MM.1S (cell line): Measurements from ENCODE around the gene CCSER1.

Experiments
- DNase-seq: peaks from one replicate; pipeline ENCODE4 v3.0.0-alpha.2; 2015
- H2AFZ ChIP-seq: fragments of 300-600 bp; sonication (generic); 2 replicates; pipeline ENCODE4 v1.6.0; 2016; ENCODE audit warnings: antibody characterized with exemption, low read length
- H3F3A ChIP-seq: fragments of 300-600 bp; sonication (generic); 2 replicates; pipeline ENCODE4 v1.6.1; 2016; ENCODE audit warnings: mild to moderate bottlenecking, antibody characterized with exemption, low read length, moderate library complexity, mixed read lengths; ENCODE audit not compliant: insufficient read depth
- H3K27ac ChIP-seq: fragments of 300-600 bp; sonication (generic); 2 replicates; pipeline ENCODE4 v1.5.1; 2016; ENCODE audit warnings: mild to moderate bottlenecking, low read length
- H3K27me3 ChIP-seq: fragments of 300-600 bp; sonication (generic); replicated peaks from 2 replicates; pipeline ENCODE4 v1.6.0; 2016; ENCODE audit warnings: low read length; ENCODE audit not compliant: insufficient read depth
- H3K36me3 ChIP-seq: fragments of 300-600 bp; sonication (generic); replicated peaks from 2 replicates; pipeline ENCODE4 v1.6.1; 2016; ENCODE audit warnings: mild to moderate bottlenecking, low read length, mixed read lengths; ENCODE audit not compliant: insufficient read depth
- H3K4me1 ChIP-seq: fragments of 300-600 bp; sonication (generic); 2 replicates; pipeline ENCODE4 v1.6.1; 2016; ENCODE audit warnings: low read length, mixed read lengths
- H3K4me2 ChIP-seq: fragments of 300-600 bp; sonication (generic); 2 replicates; pipeline ENCODE4 v1.6.0; 2016; ENCODE audit warnings: low read depth, low read length
- H3K4me3 ChIP-seq: fragments of 300-600 bp; sonication (generic); 2 replicates; pipeline ENCODE4 v1.5.1; 2016; ENCODE audit warnings: low read length, mixed read lengths
- H3K79me2 ChIP-seq: fragments of 300-600 bp; sonication (generic); 2 replicates; pipeline ENCODE4 v1.6.1; 2016; ENCODE audit warnings: mixed run types, low read length, mixed read lengths
- H3K9ac ChIP-seq: fragments of 300-600 bp; sonication (generic); 2 replicates; pipeline ENCODE4 v1.6.1; 2016; ENCODE audit warnings: low read length, mixed read lengths
- H3K9me2 ChIP-seq: fragments of 300-600 bp; sonication (generic); replicated peaks from 2 replicates; pipeline ENCODE4 v1.6.1; 2016; ENCODE audit warnings: mild to moderate bottlenecking, low read length, mixed read lengths; ENCODE audit not compliant: insufficient read depth
- H3K9me3 ChIP-seq: fragments of 300-600 bp; sonication (generic); replicated peaks from 2 replicates; pipeline ENCODE4 v1.6.1; 2016; ENCODE audit warnings: mild to moderate bottlenecking, low read length, mixed read lengths; ENCODE audit not compliant: insufficient read depth
- H4K20me1 ChIP-seq: fragments of 300-600 bp; sonication (generic); 2 replicates; pipeline ENCODE4 v1.6.1; 2016; ENCODE audit warnings: mild to moderate bottlenecking, low read length, moderate library complexity, mixed read lengths; ENCODE audit not compliant: insufficient read depth
- CTCF ChIP-seq: fragments of 300-600 bp; sonication (generic); IDR thresholded peaks from 2 replicates; pipeline ENCODE4 v1.5.1; 2016; ENCODE audit warnings: antibody characterized with exemption, low read length, mixed read lengths
- EZH2 ChIP-seq: fragments of 300-600 bp; sonication (generic); optimal IDR thresholded peaks from 2 replicates; pipeline ENCODE3; 2017; ENCODE audit warnings: low read depth, mild to moderate bottlenecking, antibody characterized with exemption, low read length, mixed read lengths
- EZH2phosphoT487 ChIP-seq: fragments of 300-600 bp; sonication (generic); IDR thresholded peaks from 2 replicates; pipeline ENCODE4 v1.6.1; 2018; ENCODE audit warnings: antibody characterized with exemption, low read length

The CCSER1 gene

GRCh38 chr4:90994851-90995574, 867.8 kb downstream of the CCSER1 start:
- no peaks in the 10 kb centered on the region for H3K27me3 ChIP-seq
- TF ChIP-seq CTCF (no peak), EZH2phosphoT487 (no peak), EZH2 (no peak)
- H3K9ac ChIP-seq, result no peak overlapping the region
- no peak overlapping the region for H3K4me3 ChIP-seq
- H3F3A ChIP-seq, result no peaks in the 10 kb centered on the region
- no peak overlapping the region for H3K4me2 ChIP-seq
- H3K36me3 ChIP-seq, result no peaks in the 10 kb centered on the region
- no peak overlapping the region for H2AFZ ChIP-seq
- DNase-seq, result no peak
- H3K4me1 ChIP-seq, result no peaks in the 10 kb centered on the region
- no peak overlapping the region for H3K27ac ChIP-seq
- H3K79me2 ChIP-seq, result no peaks in the 10 kb centered on the region
- H4K20me1 ChIP-seq, result no peaks in the 10 kb centered on the region
- H3K9me3 ChIP-seq, result no peaks in the 10 kb centered on the region
- H3K9me2 ChIP-seq, result no peaks in the 10 kb centered on the region

- no peak for TF ChIP-seq EZH2
- TF ChIP-seq EZH2phosphoT487, result no peak
- TF ChIP-seq CTCF, result no peak
Measured at GRCh38 chr4:90995996-90996395, 868.8 kb downstream of the CCSER1 start.

GRCh38 chr4:90996813-90997212, 869.6 kb downstream of the CCSER1 start:
- H3K9me2 ChIP-seq, result no peaks in the 10 kb centered on the region
- no peak overlapping the region for H3K27ac ChIP-seq
- no peaks in the 10 kb centered on the region for H3K9me3 ChIP-seq
- DNase-seq, result no peak
- H3K9ac ChIP-seq, result no peak overlapping the region
- no peak overlapping the region for H3K4me3 ChIP-seq
- TF ChIP-seq CTCF (no peak), EZH2 (no peak)
- no peaks in the 10 kb centered on the region for H3K79me2 ChIP-seq
- H3K27me3 ChIP-seq, result no peaks in the 10 kb centered on the region
- H3K4me1 ChIP-seq, result no peaks in the 10 kb centered on the region
- H3K36me3 ChIP-seq, result no peaks in the 10 kb centered on the region
- H3K4me2 ChIP-seq, result no peak overlapping the region
- H4K20me1 ChIP-seq, result no peaks in the 10 kb centered on the region
- H2AFZ ChIP-seq, result no peak overlapping the region
- H3F3A ChIP-seq, result no peaks in the 10 kb centered on the region

More at GRCh38 chr4:90995996-90996395, 868.8 kb downstream of the CCSER1 start:
- DNase-seq, result no peak
- Histone ChIP-seq H3K4me3 (no peak overlapping the region), H3K4me2 (no peak overlapping the region), H3K9me2 (no peaks in the 10 kb centered on the region), H3K27ac (no peak overlapping the region), H3K4me1 (no peaks in the 10 kb centered on the region), H3K9me3 (no peaks in the 10 kb centered on the region), H3K79me2 (no peaks in the 10 kb centered on the region), H3K36me3 (no peaks in the 10 kb centered on the region), H3K9ac (no peak overlapping the region), H4K20me1 (no peaks in the 10 kb centered on the region), H2AFZ (no peak overlapping the region), H3F3A (no peaks in the 10 kb centered on the region), H3K27me3 (no peaks in the 10 kb centered on the region)
